ENCODE data around the gene ABAT.

ABAT gene

DNA sequence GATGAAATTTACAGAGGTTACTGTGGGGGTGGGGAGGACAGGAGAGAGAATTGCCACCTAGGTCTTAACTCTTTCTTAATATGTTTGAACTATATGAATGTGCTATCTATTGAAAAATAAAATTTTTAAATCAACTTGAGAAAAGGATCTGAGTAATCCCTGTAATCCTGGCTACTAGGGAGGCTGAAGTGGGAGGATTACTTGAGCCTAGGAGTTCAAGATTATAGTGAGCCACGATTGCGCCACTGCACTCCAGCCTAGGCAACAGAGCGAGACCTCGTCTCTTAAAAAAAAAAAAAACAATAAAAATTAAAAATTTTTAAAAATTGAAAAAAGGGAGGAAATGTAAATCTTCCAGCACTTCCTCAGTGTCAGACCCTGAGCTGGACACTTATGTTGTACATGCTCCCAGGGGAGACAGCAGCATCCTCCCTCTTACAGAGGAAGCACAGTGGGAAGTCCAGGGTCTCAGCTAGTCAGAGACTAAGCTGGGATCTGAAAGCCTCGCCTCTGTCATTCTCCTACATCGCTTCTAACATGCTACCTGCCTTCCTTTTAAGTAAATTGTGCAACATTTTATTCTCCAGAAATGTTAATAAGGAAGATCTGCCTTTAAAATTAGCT lies 145.1 kb downstream of the ABAT start:
- DNase-seq: no peak

DNA sequence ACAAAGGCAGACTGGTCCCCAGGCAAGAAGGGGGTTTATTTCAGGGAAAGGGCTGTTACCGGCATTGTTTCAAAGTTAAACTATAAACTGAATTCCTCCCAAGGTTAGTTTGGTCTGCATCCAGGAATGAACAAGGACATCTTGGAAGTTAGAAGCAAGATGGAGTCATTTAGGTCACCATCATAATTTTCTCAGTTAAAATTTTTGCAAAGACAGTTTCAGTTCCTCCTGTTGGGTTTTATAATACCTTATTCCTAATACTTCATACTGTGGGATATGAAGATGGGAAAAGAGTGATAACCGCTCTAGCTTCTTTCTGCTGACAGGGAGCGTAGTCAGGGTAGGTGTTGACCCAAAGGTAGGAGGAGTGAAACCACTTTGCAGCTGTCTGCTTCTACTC lies 148.0 kb downstream of the ABAT start:
- DNase-seq: no peak

- no peak for DNase-seq
Observed at GRCh38 chr16:8826278-8826879, 152.0 kb downstream of the ABAT start.

DNA sequence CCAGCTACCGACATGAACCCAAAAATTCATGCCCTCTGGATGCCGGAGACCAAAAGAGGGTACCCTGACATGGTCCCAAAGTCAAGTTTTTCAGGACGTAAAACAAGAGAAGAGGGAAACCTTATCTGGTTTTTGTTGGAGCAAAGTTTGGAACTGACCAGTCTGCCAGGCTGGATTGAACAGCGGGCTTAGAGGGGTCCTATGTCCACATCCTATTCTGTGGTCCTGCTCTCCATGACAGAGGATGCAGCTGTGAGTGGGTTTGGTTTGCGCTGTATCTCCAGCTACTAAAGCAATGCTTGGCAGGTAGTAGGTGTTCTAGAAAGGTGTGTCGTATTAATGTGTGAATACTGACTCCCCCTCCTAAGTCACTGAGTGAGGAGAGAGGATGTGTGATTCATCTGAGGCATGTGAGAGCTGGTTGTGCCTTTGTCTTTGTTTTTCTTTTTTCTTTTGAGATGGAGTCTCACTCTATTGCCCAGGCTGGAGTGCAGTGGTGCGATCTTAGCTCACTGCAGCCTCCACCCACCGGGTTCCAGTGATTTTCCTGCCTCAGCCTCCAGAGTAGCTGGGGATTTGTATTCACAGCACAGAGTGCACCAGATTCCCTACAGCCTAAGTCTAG lies 154.2 kb downstream of the ABAT start:
- DNase-seq: no peak

DNA sequence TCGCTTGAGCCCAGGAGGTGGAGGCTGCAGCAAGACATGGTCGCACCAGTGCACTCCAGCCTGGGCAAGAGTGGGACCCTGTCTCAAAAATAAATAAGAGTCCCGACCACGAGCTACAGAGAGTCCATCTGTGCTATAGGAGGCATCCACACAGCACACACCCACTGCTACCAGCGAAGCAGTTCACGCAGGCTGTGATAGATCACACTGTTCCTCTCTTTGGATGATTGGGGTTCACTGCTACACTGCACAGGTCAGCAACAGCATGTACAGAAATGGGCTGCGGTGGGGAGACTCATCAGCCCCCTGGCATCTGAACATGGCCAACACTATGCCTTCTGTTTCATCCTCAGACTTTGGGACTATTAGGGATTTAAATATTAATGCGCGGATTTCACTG lies 157.0 kb downstream of the ABAT start:
- DNase-seq: no peak

DNA sequence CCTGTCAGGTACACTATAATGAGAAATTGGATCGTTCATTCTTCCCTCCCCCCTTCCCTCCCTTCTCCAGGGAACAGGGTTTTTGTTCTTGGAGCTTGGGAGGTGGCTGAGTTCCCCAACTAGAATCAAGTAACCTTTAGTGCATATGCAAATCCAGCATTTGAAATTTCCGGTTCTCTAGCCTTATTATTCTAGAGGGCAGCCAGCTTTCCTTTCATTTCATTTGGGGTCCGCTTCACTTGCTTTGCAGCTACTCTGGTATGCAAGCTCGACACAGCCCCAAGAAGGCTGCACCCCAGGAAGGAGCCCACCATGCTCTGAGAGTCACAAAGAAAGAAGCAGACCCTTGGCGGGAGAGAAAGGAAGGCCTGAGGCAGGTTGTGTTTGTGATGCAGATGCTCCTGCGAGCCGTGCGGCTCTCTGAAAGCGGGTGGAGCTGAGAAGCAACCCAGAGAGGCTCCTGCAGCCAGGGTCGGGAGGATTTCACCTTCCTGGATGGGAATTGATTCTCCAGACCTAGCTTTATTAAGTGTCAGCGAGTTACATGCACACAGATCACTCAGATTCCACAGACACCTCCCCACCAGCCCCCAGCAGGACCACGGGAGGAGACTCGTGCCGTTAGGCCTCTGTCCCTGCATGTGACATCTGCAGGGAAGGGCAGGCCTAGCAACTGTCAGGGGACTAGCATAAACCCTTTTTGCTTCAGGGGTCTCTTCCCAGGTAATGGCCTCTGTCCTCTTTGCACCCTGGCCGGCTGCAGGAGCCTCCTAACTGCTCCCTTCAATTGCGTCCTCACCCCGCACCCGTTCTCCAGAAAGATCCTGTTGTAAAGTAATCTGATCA lies 157.7 kb downstream of the ABAT start:
- DNase-seq: no peak

DNA sequence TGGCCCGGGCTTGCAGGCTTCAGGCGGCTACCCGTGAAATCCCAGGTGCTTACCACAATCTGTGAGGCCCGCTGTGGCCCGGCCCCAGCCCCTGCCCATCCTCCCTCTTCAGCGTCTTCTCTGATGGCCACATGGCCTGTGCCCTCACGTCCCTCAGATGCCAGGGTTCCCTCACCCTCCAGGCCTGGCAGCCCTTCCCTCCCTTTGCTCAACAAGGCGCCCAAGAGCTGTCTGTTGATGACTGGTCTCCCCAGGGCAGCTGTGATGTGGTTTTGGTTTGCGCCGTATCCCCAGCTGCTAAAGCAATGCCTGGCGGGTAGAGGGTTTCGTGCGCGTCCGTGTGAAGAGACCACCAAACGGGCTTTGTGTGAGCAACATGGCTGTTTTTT lies 158.3 kb downstream of the ABAT start:
- DNase-seq: no peak

All from DMS79 (cell line).